Fibroblast of villous mesenchyme (primary cell): Measurements from ENCODE around the gene MRFAP1L1. TPM values are rescaled to one million over a fixed set of nuclear protein-coding genes. Genes with fewer than 3 reads are reported as not detected.
"Not testable (repeated sequence)": the region's sequence is repeated elsewhere in the genome, so short reads cannot be mapped to it uniquely, and the experiment has no call there.

Source experiments
- DNase-seq: peaks from one replicate; pipeline ENCODE4 v3.0.0-alpha.2; 2010; ENCODE audit warnings: low read depth
- H3K4me3 ChIP-seq: 2 replicates; pipeline ENCODE4 v1.5.1; 2011; ENCODE audit warnings: low read depth, mild to moderate bottlenecking, low read length
- CTCF ChIP-seq: IDR thresholded peaks from 2 replicates; pipeline ENCODE4 v1.5.1; 2012; ENCODE audit warnings: low read depth, mild to moderate bottlenecking, low read length; ENCODE audit not compliant: insufficient read depth
- total RNA-seq: library from RNA; depleted of rRNA; stranded (reverse); fragments of >200 nt; gene quantifications from 2 replicates; pipeline ENCODE4 v1.2.3, GENCODE V29; 2012

The MRFAP1L1 gene
- total RNA-seq, 1 donor, result 42.7 TPM

- no peak for DNase-seq
- TF ChIP-seq CTCF, result peak; percentile 11
- no peak overlapping the region for H3K4me3 ChIP-seq
Measured at GRCh38 chr4:6681191-6681590, 28.5 kb downstream of the MRFAP1L1 start.

- no peak overlapping the region for H3K4me3 ChIP-seq
- no peak for DNase-seq
- TF ChIP-seq CTCF, result no peak
Measured at GRCh38 chr4:6680372-6681034, 29.2 kb downstream of the MRFAP1L1 start.

- DNase-seq, result no peak
- H3K4me3 ChIP-seq, result no peak overlapping the region
- no peak for TF ChIP-seq CTCF
Measured at GRCh38 chr4:6676722-6677558, 32.7 kb downstream of the MRFAP1L1 start.

GRCh38 chr4:6674500-6675149 lies 35.0 kb downstream of the MRFAP1L1 start:
- TF ChIP-seq CTCF, result peak; percentile 36
- DNase-seq, result peak; percentile 36
- H3K4me3 ChIP-seq, result peak overlapping the region; percentile 69

GRCh38 chr4:6673660-6674499 lies 35.8 kb downstream of the MRFAP1L1 start:
- TF ChIP-seq CTCF, result no peak
- DNase-seq, result peak; percentile 96

GRCh38 chr4:6673191-6673659 lies 36.4 kb downstream of the MRFAP1L1 start:
- not testable (repeated sequence) for DNase-seq
- peak overlapping the region; percentile 69 for H3K4me3 ChIP-seq

More at GRCh38 chr4:6673660-6674499, 35.8 kb downstream of the MRFAP1L1 start:
- peak overlapping the region; percentile 69 for H3K4me3 ChIP-seq

- DNase-seq, H3K4me3 ChIP-seq: not testable (repeated sequence)
Measured at GRCh38 chr4:6672541-6673190, 37.0 kb downstream of the MRFAP1L1 start.
